ENCODE results near the gene CACNA1C. TPM values are rescaled to one million over a fixed set of nuclear protein-coding genes. Genes with fewer than 3 reads are reported as not detected.

Gene CACNA1C
- total RNA-seq, 2 donors from 2014 or later: 0.86 to 6.3 TPM

DNA sequence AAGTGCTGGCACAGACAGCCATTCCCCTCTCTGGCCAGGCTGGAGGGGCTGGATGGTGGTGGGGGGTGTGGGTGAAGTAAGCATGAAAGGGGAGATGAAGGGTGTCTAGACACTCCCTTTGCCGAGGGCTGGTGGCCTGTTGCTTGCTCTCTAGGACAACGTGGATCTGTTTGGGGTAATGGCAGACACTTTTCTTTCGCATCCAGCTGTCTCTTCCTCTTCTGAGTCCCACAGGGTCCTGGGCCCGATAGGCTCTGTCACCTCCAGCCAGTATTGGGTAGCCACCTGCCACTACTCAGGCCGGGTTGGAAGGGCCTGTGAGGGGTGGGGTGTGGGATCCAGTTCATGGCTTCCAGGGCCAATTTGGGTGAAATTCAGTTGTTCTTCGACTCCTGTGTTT lies 218.1 kb downstream of the CACNA1C start:
- Histone ChIP-seq H3K27ac (ENCODE audit: low read depth, low read length) (no peak overlapping the region), H3K36me3 (ENCODE audit: control insufficient read depth, insufficient read depth, low read length) (no peaks in the 10 kb centered on the region), H3K9ac (ENCODE audit: extremely low read depth, low read length, poor library complexity, severe bottlenecking) (no peak overlapping the region), H3K27me3 (ENCODE audit: control insufficient read depth, insufficient read depth, low read length, poor library complexity, severe bottlenecking) (no peaks in the 10 kb centered on the region), H3K9me3 (ENCODE audit: control insufficient read depth, low read length) (no peaks in the 10 kb centered on the region), H3K4me3 (ENCODE audit: low read length) (no peak overlapping the region), H3K4me1 (ENCODE audit: control insufficient read depth, insufficient read depth, low read length) (peaks cover 8% of the 10 kb centered on the region)
- Mint-ChIP-seq H3K27me3 (ENCODE audit: insufficient read depth) (peaks cover 3% of the 10 kb centered on the region), H3K9me3 (no peaks in the 10 kb centered on the region), H3K4me1 (peaks cover 9% of the 10 kb centered on the region), H3K4me3 (no peak overlapping the region), H3K36me3 (ENCODE audit: low read depth) (no peaks in the 10 kb centered on the region), H3K27ac (no peak overlapping the region)
- DNase-seq: peak; percentile 44
- TF ChIP-seq, protein P1, sequence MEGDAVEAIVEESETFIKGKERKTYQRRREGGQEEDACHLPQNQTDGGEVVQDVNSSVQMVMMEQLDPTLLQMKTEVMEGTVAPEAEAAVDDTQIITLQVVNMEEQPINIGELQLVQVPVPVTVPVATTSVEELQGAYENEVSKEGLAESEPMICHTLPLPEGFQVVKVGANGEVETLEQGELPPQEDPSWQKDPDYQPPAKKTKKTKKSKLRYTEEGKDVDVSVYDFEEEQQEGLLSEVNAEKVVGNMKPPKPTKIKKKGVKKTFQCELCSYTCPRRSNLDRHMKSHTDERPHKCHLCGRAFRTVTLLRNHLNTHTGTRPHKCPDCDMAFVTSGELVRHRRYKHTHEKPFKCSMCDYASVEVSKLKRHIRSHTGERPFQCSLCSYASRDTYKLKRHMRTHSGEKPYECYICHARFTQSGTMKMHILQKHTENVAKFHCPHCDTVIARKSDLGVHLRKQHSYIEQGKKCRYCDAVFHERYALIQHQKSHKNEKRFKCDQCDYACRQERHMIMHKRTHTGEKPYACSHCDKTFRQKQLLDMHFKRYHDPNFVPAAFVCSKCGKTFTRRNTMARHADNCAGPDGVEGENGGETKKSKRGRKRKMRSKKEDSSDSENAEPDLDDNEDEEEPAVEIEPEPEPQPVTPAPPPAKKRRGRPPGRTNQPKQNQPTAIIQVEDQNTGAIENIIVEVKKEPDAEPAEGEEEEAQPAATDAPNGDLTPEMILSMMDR (conservative IDR thresholded peaks at IDR 0.05): no peak
- 88 to 90% methylated on average over 3 to 6 of the region's 6 CpGs for WGBS, 2 experiments (ENCODE audit: insufficient coverage in 1 of 2, insufficient read length in 1 of 2)

GRCh38 chr12:2271961-2272360 lies 219.2 kb downstream of the CACNA1C start:
- 85 to 92% methylated on average over 4 of the region's 4 CpGs for WGBS, 2 experiments (ENCODE audit: insufficient coverage in 1 of 2, insufficient read length in 1 of 2)
- Histone ChIP-seq H3K27me3 (ENCODE audit: control insufficient read depth, insufficient read depth, low read length, poor library complexity, severe bottlenecking) (no peaks in the 10 kb centered on the region), H3K36me3 (ENCODE audit: control insufficient read depth, insufficient read depth, low read length) (no peaks in the 10 kb centered on the region), H3K9me3 (ENCODE audit: control insufficient read depth, low read length) (no peaks in the 10 kb centered on the region), H3K27ac (ENCODE audit: low read depth, low read length) (no peak overlapping the region), H3K9ac (ENCODE audit: extremely low read depth, low read length, poor library complexity, severe bottlenecking) (no peak overlapping the region), H3K4me3 (ENCODE audit: low read length) (no peak overlapping the region), H3K4me1 (ENCODE audit: control insufficient read depth, insufficient read depth, low read length) (peaks cover 8% of the 10 kb centered on the region)
- Mint-ChIP-seq H3K4me3 (no peak overlapping the region), H3K27ac (no peak overlapping the region), H3K9me3 (no peaks in the 10 kb centered on the region), H3K36me3 (ENCODE audit: low read depth) (no peaks in the 10 kb centered on the region), H3K4me1 (peaks cover 12% of the 10 kb centered on the region), H3K27me3 (ENCODE audit: insufficient read depth) (peaks cover 3% of the 10 kb centered on the region)
- TF ChIP-seq, protein P1 (conservative IDR thresholded peaks at IDR 0.05): no peak
- DNase-seq: peak; percentile 38

- peak; percentile 67 for DNase-seq
- Histone ChIP-seq H3K4me1 (ENCODE audit: control insufficient read depth, insufficient read depth, low read length) (peaks cover 3% of the 10 kb centered on the region), H3K36me3 (ENCODE audit: control insufficient read depth, insufficient read depth, low read length) (no peaks in the 10 kb centered on the region), H3K9ac (ENCODE audit: extremely low read depth, low read length, poor library complexity, severe bottlenecking) (no peak overlapping the region), H3K9me3 (ENCODE audit: control insufficient read depth, low read length) (no peaks in the 10 kb centered on the region), H3K27ac (ENCODE audit: low read depth, low read length) (no peak overlapping the region), H3K4me3 (ENCODE audit: low read length) (no peak overlapping the region), H3K27me3 (ENCODE audit: control insufficient read depth, insufficient read depth, low read length, poor library complexity, severe bottlenecking) (no peaks in the 10 kb centered on the region)
- 84 to 88% methylated on average over 2 to 4 of the region's 4 CpGs for WGBS, 2 experiments (ENCODE audit: insufficient coverage in 1 of 2, insufficient read length in 1 of 2)
- Mint-ChIP-seq H3K27me3 (ENCODE audit: insufficient read depth) (peaks cover 9% of the 10 kb centered on the region), H3K36me3 (ENCODE audit: low read depth) (no peaks in the 10 kb centered on the region), H3K27ac (no peak overlapping the region), H3K4me1 (peaks cover 6% of the 10 kb centered on the region), H3K4me3 (no peak overlapping the region), H3K9me3 (no peaks in the 10 kb centered on the region)
- TF ChIP-seq, protein P1 (conservative IDR thresholded peaks at IDR 0.05): peak; percentile 71
Observed at GRCh38 chr12:2273288-2273687, 220.5 kb downstream of the CACNA1C start.

Data from endodermal cell (in vitro differentiated cells).